HCT116 (cell line): ENCODE results near the gene AAR2. TPM values are rescaled to one million over a fixed set of nuclear protein-coding genes. Genes with fewer than 3 reads are reported as not detected.

Source experiments
- ATAC-seq: fragments of 200-7000 bp; cut with Tn5 transposase; 2 replicates; pipeline ENCODE4 v1.9.1; 2020; ENCODE audit warnings: mild to moderate bottlenecking, moderate library complexity
- BruUV-seq: library from RNA; stranded (reverse); fragments of 400-500 nt; replicated peaks from 2 replicates; lab custom pipeline; 2021; lab: Mats Ljungman, UMichigan
- CTCF ChIA-PET: fragments of 300-600 bp; sonication (Branson Sonifier 250); formaldehyde crosslinking; loops from one replicate; lab custom pipeline; 2021; ENCODE audit warnings: antibody characterized with exemption; lab: Charles Lee
- POLR2A ChIA-PET: fragments of 300-600, 350-600 bp; sonication (Branson Sonifier 250); formaldehyde crosslinking; loops from one replicate; lab custom pipeline; 2021; ENCODE audit warnings: antibody characterized with exemption; lab: Charles Lee
- RAD21 ChIA-PET, 2 experiments: fragments of 300-600 bp; sonication (Branson Sonifier 250); formaldehyde crosslinking; loops; one replicate each; lab custom pipeline; 2023; ENCODE audit warnings: low total read pairs in 2 of 2; ENCODE audit not compliant: uncharacterized antibody in 2 of 2, unreplicated experiment in 2 of 2, low non-redundant PET in 1 of 2; lab: Charles Lee
- DNase-seq: peaks from one replicate; pipeline ENCODE4 v3.0.0-alpha.2; 2010; ENCODE audit warnings: low read depth, low spot score
- H2AFZ ChIP-seq: fragments of 200-600 bp; shearing (Covaris generic), sonication (generic); 2 replicates; pipeline ENCODE4 v1.6.1; 2017; ENCODE audit warnings: low read depth, mixed run types, mixed read lengths, antibody characterized with exemption, low read length; ENCODE audit not compliant: poor library complexity, severe bottlenecking
- H3K27ac ChIP-seq: 2 replicates; pipeline ENCODE4 v1.5.1; 2012; ENCODE audit warnings: low read depth, low read length
- H3K27me3 ChIP-seq: fragments of 200-600 bp; sonication (generic); 2 replicates; pipeline ENCODE4 v1.6.1; 2016; ENCODE audit warnings: mixed run types, low read length, mixed read lengths; ENCODE audit not compliant: insufficient read depth
- H3K36me3 ChIP-seq, 2 experiments: fragments of 200-500 bp in 1 of 2; fragments of 200-600 bp in 1 of 2; sonication (Bioruptor generic) in 1 of 2; sonication (generic) in 1 of 2; 2 replicates each; pipeline versions ENCODE4 v1.5.1 to v1.6.1; 2014 to 2016; ENCODE audit warnings: low read length in 2 of 2, inconsistent platforms in 1 of 2, mixed read lengths in 1 of 2, mixed run types in 1 of 2; ENCODE audit not compliant: insufficient read depth in 2 of 2, control insufficient read depth in 1 of 2
- H3K4me1 ChIP-seq, 2 experiments: fragments of 200-600 bp in 1 of 2; sonication (generic) in 1 of 2; 2 replicates each; pipeline versions ENCODE4 v1.5.1 to v1.6.1; 2012 to 2017; ENCODE audit warnings: low read length in 2 of 2, inconsistent platforms in 1 of 2, mild to moderate bottlenecking in 1 of 2, mixed read lengths in 1 of 2, mixed run types in 1 of 2, moderate library complexity in 1 of 2; ENCODE audit not compliant: insufficient read depth in 2 of 2, control insufficient read depth in 1 of 2
- H3K4me2 ChIP-seq: fragments of 200-600 bp; sonication (generic); 2 replicates; pipeline ENCODE4 v1.6.1; 2017; ENCODE audit warnings: mixed run types, low read length, mixed read lengths
- H3K4me3 ChIP-seq, 2 experiments: fragments of 200-600 bp in 1 of 2; sonication (generic) in 1 of 2; replicated peaks in 1 of 2; 2 replicates each; pipeline ENCODE4 v1.5.1; 2011 to 2016; ENCODE audit warnings: low read length in 2 of 2, control low read depth in 1 of 2, low read depth in 1 of 2, mild to moderate bottlenecking in 1 of 2, mixed read lengths in 1 of 2, mixed run types in 1 of 2
- H3K79me2 ChIP-seq: fragments of 200-600 bp; sonication (generic); 2 replicates; pipeline ENCODE4 v1.6.1; 2017; ENCODE audit warnings: mild to moderate bottlenecking, mixed run types, low read length, moderate library complexity, mixed read lengths; ENCODE audit not compliant: insufficient read depth
- H3K9ac ChIP-seq: fragments of 200-600 bp; sonication (generic); 2 replicates; pipeline ENCODE4 v1.6.1; 2016; ENCODE audit warnings: low read length, mixed read lengths
- H3K9me2 ChIP-seq: fragments of 200-600 bp; sonication (generic), shearing (Covaris generic); 2 replicates; pipeline ENCODE4 v1.6.1; 2017; ENCODE audit warnings: mixed run types, mild to moderate bottlenecking, moderate library complexity; ENCODE audit not compliant: insufficient read depth
- H3K9me3 ChIP-seq, 2 experiments: fragments of 200-500 bp in 1 of 2; fragments of 200-600 bp in 1 of 2; sonication (Bioruptor generic) in 1 of 2; sonication (generic) in 1 of 2; 2 replicates each; pipeline ENCODE4 v1.6.1; 2014 to 2017; ENCODE audit warnings: low read length in 2 of 2, mixed read lengths in 2 of 2, inconsistent platforms in 1 of 2, low read depth in 1 of 2, mild to moderate bottlenecking in 1 of 2, mixed run types in 1 of 2, moderate library complexity in 1 of 2; ENCODE audit not compliant: control insufficient read depth in 1 of 2, insufficient read depth in 1 of 2
- H4K20me1 ChIP-seq: fragments of 200-600 bp; sonication (generic), shearing (Covaris generic); 2 replicates; pipeline ENCODE4 v1.6.1; 2017; ENCODE audit warnings: mixed run types, mild to moderate bottlenecking, moderate library complexity; ENCODE audit not compliant: insufficient read depth
- CBX3 ChIP-seq: IDR thresholded peaks from 2 replicates; pipeline ENCODE4 v1.6.1; 2012; ENCODE audit warnings: low read depth
- EGR1 ChIP-seq: IDR thresholded peaks from 2 replicates; pipeline ENCODE4 v1.6.1; 2012; ENCODE audit warnings: low read depth
- EZH2 ChIP-seq: fragments of 200-600 bp; sonication (generic); IDR thresholded peaks from 2 replicates; pipeline ENCODE4 v1.6.1; 2017; ENCODE audit warnings: antibody characterized with exemption, mixed run types
- FOSL1 ChIP-seq: IDR thresholded peaks from 2 replicates; pipeline ENCODE4 v1.6.1; 2012; ENCODE audit warnings: low read depth
- RAD21 ChIP-seq: IDR thresholded peaks from 2 replicates; pipeline ENCODE4 v1.6.1; 2012; ENCODE audit warnings: low read depth, mild to moderate bottlenecking
- SIN3A ChIP-seq: IDR thresholded peaks from 2 replicates; pipeline ENCODE4 v1.6.1; 2012; ENCODE audit warnings: low read depth
- SP1 ChIP-seq: IDR thresholded peaks from 2 replicates; pipeline ENCODE4 v1.6.1; 2012; ENCODE audit warnings: low read depth
- YY1 ChIP-seq: IDR thresholded peaks from 2 replicates; pipeline ENCODE4 v1.6.1; 2011; ENCODE audit warnings: low read length, low read depth, moderate library complexity, mild to moderate bottlenecking; ENCODE audit not compliant: insufficient replicate concordance; ENCODE audit errors: extremely low read depth
- ZNF274 ChIP-seq: fragments of 200-500 bp; sonication (Bioruptor generic); IDR thresholded peaks from 2 replicates; pipeline ENCODE4 v1.6.1; 2014; ENCODE audit warnings: mild to moderate bottlenecking, low read depth, low read length, inconsistent platforms
- intact Hi-C: fragments of 100-400 bp; cut with micrococcal nuclease; formaldehyde crosslinking; loops from 2 replicates; pipeline ENCODE4 v1.10.0; 2022
- total RNA-seq: library from RNA; stranded (reverse); gene quantifications from one replicate; pipeline ENCODE4 v1.2.1, GENCODE V29; 2021; ENCODE audit not compliant: unreplicated experiment
- TF ChIP-seq, protein P1 (sequence below): IDR thresholded peaks from 2 replicates; pipeline ENCODE4 v1.6.1; 2012
- TF ChIP-seq, protein P2 (sequence below): IDR thresholded peaks from 2 replicates; pipeline ENCODE4 v1.6.1; 2012; ENCODE audit warnings: low read depth

Gene AAR2
- total RNA-seq, 1 experiment from 2014 or later = 23.3 TPM

DNA sequence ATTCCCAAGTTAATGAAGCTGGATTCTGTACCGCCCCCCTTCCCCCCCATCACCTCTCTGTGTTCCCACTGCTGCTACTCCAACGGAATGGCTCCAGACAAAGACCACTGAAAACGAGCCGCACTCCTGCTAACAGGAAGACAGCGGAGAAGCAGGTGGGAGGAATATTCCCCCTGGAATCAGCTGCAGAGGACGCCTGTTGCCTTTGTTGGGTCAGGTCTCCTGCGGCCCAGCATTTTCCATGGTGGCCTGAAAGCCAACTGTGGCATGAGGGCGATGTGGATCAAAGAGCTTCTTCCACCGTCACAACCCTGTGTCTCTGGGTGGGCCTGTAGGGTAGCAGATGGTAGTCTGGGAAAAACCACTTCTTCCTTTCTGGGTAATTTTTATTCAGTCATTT, 16.8 kb downstream of the AAR2 start:
- DNase-seq (no peak), ATAC-seq (no peak)
- no TSS peak for BruUV-seq
- H3K9me3 ChIP-seq = no peaks in the 10 kb centered on the region
- H3K27me3 ChIP-seq = no peaks in the 10 kb centered on the region
- ChIA-PET CTCF (no interaction called here), POLR2A (no interaction called here), RAD21 (no interaction called here)
- no peaks in the 10 kb centered on the region; the same call in 1 of the 2 replicates for H4K20me1 ChIP-seq
- H3K79me2 ChIP-seq = peaks cover 39% of the 10 kb centered on the region
- no peak for TF ChIP-seq EGR1
- TF ChIP-seq YY1 = no peak
- TF ChIP-seq ZNF274 = no peak
- TF ChIP-seq, protein P1, sequence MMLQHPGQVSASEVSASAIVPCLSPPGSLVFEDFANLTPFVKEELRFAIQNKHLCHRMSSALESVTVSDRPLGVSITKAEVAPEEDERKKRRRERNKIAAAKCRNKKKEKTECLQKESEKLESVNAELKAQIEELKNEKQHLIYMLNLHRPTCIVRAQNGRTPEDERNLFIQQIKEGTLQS = no peak
- no peak for TF ChIP-seq CBX3
- TF ChIP-seq RAD21 = no peak
- no peak for TF ChIP-seq EZH2
- no peak for TF ChIP-seq SIN3A
- TF ChIP-seq, protein P2, sequence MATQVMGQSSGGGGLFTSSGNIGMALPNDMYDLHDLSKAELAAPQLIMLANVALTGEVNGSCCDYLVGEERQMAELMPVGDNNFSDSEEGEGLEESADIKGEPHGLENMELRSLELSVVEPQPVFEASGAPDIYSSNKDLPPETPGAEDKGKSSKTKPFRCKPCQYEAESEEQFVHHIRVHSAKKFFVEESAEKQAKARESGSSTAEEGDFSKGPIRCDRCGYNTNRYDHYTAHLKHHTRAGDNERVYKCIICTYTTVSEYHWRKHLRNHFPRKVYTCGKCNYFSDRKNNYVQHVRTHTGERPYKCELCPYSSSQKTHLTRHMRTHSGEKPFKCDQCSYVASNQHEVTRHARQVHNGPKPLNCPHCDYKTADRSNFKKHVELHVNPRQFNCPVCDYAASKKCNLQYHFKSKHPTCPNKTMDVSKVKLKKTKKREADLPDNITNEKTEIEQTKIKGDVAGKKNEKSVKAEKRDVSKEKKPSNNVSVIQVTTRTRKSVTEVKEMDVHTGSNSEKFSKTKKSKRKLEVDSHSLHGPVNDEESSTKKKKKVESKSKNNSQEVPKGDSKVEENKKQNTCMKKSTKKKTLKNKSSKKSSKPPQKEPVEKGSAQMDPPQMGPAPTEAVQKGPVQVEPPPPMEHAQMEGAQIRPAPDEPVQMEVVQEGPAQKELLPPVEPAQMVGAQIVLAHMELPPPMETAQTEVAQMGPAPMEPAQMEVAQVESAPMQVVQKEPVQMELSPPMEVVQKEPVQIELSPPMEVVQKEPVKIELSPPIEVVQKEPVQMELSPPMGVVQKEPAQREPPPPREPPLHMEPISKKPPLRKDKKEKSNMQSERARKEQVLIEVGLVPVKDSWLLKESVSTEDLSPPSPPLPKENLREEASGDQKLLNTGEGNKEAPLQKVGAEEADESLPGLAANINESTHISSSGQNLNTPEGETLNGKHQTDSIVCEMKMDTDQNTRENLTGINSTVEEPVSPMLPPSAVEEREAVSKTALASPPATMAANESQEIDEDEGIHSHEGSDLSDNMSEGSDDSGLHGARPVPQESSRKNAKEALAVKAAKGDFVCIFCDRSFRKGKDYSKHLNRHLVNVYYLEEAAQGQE = no peak
- no peak for TF ChIP-seq SP1
- TF ChIP-seq FOSL1 = no peak
- no peaks in the 10 kb centered on the region for H3K9me2 ChIP-seq
- no peak overlapping the region for H2AFZ ChIP-seq
- peaks cover 21 to 35% of the 10 kb centered on the region in 2 experiments; a peak in 3 of 4 replicates for H3K36me3 ChIP-seq
- no peak overlapping the region for H3K4me2 ChIP-seq
- no peaks in the 10 kb centered on the region for H3K4me1 ChIP-seq
- intact Hi-C loops = no loop called here
- no peak overlapping the region for H3K9ac ChIP-seq
- no peak overlapping the region for H3K27ac ChIP-seq
- no peak overlapping the region for H3K4me3 ChIP-seq
